ENCODE results near the gene TSC2.
"Not testable (repeated sequence)": the region's sequence is repeated elsewhere in the genome, so short reads cannot be mapped to it uniquely, and the experiment has no call there.

TSC2 gene

DNA sequence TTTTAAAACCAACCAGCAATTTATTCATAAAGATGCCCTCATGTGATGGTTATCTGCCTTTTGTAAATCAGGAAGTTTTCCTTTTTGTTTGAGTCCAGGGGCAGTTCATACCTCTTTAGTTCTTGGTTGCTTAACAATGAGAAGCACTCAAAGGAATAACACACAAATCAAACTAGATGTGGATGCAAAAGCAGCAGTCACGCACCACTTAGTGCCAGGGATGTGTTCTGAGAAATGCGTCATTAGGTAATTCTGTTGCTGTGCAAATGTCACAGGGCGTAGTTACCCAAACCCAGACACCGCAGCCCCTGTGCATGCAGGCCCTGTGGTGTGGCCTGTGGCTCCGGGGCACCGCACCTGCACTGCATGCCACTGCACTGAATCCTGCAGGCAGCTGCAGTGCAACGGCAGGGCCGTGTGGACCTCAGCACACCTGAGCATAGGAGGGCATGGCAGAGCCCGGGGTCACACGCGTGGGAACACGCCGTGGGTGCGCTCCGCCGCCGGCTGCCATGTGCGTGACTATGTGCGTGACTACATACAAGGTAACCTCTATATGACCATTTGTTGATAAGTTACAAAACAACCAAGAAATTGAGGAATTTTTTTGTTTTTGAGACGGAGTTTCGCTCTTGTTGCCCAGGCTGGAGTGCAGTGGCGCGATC is 48.3 kb downstream of the TSC2 start:
- TF ChIP-seq ZFX (IDR thresholded peaks at IDR 0.05) = no peak
- TF ChIP-seq, protein P1, sequence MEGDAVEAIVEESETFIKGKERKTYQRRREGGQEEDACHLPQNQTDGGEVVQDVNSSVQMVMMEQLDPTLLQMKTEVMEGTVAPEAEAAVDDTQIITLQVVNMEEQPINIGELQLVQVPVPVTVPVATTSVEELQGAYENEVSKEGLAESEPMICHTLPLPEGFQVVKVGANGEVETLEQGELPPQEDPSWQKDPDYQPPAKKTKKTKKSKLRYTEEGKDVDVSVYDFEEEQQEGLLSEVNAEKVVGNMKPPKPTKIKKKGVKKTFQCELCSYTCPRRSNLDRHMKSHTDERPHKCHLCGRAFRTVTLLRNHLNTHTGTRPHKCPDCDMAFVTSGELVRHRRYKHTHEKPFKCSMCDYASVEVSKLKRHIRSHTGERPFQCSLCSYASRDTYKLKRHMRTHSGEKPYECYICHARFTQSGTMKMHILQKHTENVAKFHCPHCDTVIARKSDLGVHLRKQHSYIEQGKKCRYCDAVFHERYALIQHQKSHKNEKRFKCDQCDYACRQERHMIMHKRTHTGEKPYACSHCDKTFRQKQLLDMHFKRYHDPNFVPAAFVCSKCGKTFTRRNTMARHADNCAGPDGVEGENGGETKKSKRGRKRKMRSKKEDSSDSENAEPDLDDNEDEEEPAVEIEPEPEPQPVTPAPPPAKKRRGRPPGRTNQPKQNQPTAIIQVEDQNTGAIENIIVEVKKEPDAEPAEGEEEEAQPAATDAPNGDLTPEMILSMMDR (conservative IDR thresholded peaks at IDR 0.05) = no peak
- H3K27ac ChIP-seq = no peak overlapping the region

DNA sequence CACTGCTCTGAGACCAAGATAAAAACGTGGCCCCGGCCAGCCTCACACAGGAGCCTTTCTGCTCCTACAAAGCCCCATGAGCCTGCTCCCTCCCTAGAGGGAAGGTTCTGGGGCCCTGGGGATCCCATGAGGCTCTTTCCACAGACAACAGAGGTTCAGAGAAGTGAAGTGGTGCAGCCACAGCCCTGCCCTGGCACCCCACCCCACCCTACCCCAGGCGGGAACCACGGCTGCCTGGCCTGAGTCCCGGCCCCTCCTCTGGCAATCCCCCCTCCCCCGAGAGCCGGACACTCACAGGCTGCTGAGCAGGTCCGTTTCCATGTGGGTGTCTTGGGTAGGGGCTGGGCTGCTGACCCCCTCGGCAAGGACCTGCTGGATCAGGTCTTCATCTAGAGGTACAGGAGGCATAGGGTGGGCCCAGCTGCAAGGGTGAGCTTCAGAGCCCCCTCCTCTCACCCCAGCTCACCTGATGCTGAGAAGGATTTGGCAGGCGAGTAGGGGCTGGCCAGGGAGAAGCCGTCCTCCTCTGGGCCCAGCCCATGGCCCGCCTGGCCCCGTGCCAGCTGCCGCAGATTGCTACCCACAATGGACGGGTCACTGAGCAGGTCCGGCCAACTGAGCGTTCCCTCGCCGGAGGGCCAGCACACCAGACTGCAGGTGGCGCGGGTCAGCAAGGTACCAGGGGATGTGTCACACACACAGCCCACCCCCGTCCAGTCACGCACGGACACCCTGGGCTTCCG is 49.2 kb downstream of the TSC2 start:
- no peak for TF ChIP-seq ZFX (IDR thresholded peaks at IDR 0.05)
- TF ChIP-seq, protein P1 (conservative IDR thresholded peaks at IDR 0.05) = no peak
- H3K27ac ChIP-seq = no peak overlapping the region

DNA sequence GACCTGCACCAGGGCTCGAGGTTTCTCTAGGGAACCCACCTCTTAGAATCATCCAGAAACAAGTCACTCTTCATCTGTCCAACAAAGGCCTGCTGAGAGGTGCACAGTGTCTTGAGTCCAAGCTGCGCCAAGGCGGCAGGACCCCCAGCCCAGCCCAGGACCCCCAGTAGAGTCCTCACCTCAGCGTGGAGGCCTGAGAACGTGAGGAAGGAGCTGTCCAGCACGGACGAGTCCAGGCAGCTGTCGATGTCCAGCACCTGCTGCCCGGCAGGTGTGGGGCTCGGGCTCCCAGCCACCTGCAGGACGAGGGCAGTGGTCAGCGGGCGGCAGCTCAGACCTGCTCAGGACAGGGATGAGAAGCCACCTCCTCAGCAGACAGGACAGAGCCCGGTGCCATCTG is 49.9 kb downstream of the TSC2 start:
- H3K27ac ChIP-seq = not testable (repeated sequence)

DNA sequence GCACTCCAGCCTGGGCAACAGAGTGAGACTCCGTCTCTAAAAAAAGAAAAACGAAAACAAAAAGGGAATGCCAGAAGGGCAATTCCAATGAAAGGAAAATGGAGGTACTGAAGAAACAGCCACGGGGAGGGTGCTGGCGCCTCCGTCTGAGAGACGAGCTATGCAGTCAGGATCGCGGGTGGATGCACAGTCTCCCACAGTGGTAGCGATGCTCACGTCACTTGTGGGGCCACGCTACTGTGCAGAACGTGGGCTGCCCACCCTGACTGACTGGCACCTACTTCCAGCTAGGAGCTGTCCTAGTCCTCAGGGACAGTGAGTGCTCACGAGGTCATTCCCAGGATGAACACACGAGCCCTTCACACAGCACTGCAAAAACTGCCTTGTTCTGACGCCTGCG is 53.8 kb downstream of the TSC2 start:
- not testable (repeated sequence) for H3K27ac ChIP-seq

DNA sequence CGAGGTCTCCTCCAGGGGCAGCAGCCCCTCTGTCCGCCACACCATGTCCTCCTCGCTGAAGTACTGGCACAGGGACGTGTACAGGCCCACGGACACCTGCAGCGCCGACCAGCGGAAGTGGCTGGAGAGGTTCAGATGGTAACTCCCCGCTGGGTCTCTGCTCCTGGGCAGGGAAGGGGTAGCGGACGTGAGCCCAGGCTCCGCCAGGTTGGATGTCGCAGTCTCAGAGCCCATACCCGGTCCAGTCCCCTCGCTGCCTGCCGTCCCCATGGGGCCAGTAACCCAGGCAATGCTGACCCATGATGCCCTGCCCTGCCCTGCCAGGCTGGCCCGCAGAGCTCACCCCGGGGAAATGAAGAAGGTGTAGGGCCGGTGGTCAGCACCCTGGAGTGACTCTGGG is 54.7 kb downstream of the TSC2 start:
- no peak for TF ChIP-seq ZFX (IDR thresholded peaks at IDR 0.05)
- TF ChIP-seq, protein P1 (conservative IDR thresholded peaks at IDR 0.05) = no peak
- H3K27ac ChIP-seq = no peak overlapping the region

DNA sequence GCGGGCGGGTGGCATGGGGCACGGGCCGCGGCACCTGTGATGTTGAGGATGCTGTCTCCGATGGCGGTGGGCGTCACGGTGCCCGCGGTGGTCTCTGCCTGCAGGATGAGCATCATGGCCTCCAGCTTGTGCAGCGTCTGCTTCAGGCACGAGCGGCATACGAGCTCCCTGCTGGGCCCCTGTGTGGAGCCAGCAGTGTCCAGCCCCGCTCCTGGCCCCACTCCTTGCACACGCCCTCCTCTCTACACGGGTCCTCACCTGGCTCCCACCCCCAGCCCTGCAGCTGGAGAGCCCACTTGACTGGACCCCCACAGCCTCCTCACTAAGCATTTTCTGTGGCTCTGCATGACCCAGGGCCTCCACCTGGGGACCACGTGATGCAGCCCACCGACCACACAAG is 56.7 kb downstream of the TSC2 start:
- not testable (repeated sequence) for H3K27ac ChIP-seq

DNA sequence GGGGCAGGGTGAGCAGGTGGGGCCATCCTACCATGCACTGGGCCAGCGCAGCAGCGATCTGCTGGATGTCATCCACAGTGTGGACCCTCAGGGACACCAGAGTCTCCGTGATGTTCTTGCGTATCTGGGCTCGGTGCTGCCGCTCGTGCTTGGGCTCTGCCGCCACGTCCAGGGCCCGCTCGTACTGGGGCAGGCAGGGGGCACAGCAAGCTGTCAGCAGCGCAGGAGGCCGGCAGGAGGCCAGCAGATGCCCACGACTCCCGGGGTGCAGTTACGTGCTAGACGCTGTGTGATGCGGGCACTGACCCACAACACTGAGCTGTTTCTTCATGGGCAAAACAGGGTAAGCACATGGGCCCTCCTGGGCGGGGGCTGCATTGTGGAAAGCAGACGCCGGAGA is 57.5 kb downstream of the TSC2 start:
- H3K27ac ChIP-seq = not testable (repeated sequence)

DNA sequence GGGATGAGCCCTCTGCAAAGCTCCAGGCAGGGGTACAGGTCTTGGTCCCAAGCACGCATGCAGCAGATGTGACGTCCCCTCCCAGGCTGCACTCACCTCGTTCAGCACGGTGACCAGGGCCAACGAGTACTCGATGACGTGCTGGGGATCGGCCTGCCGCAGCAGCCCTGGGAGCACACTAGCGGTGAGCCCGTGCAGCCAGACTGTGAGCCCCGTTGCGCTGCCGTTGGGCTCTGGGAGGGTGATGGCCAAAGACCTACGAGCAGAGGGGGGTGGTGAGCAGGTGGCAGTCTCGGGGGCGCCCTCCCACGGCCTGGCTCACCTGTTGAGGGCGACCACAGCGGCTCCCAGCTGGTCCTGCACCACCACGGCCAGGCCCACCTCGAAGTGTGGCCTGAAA is 58.0 kb downstream of the TSC2 start:
- not testable (repeated sequence) for H3K27ac ChIP-seq

DNA sequence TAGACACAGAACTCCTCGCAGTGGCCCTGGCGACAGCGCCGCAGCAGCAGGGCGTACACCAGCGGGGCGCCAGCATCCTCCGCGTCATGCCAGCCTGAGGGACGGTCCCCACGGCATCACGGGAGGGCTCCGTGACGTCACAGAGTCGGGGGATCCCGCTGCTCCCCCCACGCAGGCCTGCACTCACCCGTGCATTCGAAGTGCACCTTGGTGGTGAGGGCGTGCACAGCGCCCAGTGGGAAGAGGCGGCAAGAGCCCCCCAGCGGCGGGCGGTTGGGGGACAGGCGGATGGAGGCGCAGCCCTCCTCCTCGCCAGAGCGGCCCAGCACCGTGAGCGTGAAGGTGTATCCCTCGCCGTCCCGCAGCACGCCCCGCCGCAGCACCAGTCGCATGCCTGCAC is 58.4 kb downstream of the TSC2 start:
- not testable (repeated sequence) for H3K27ac ChIP-seq

DNA sequence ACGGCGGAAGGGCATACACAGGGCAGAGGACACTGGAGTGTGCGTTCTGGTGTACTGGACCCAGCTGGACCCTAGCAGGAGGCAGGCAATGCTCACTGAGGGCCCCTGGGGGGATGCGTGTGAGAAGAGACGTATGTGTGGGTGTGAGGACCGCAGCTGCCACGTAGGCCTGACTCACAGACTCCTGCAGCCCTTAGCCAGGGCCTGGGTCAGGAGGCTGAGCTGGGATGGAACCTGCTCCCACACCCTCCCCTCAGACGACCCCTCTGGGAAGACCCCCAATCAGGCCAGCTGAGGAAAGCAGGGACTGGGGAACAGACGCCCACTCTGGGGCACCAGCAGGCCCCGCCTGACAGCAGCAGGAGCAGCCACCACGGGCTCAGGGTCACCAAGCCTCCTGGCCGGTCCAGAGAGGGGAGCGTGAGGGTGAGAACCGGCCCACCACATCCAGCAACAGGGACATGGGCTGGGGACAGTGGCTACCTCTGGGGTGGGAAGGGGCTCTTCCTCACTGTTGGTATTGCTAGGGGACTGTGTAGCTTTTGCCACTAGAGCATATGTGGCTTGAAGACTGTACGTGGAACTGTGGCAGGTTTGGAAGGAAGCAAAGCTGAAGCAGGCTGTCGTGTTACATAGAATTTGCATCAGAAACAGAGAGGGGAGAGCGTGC is 59.5 kb downstream of the TSC2 start:
- not testable (repeated sequence) for H3K27ac ChIP-seq

DNA sequence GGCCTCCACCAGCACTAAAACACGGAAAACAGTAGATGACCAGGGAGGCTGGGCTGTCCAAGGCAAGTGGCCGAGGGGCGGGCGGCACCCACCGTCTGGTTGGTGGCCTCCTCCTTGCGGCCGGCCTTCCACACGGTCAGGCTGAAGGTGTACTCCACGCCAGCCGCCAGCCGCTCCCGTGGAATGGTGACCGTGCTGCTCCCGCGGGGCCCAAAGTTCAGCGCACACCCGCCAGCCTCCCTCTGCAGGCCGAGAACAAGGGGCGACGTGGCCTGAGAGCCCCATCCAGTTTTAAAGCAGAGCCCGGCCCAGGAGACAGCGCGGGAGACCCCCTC is 60.0 kb downstream of the TSC2 start:
- H3K27ac ChIP-seq = not testable (repeated sequence)

DNA sequence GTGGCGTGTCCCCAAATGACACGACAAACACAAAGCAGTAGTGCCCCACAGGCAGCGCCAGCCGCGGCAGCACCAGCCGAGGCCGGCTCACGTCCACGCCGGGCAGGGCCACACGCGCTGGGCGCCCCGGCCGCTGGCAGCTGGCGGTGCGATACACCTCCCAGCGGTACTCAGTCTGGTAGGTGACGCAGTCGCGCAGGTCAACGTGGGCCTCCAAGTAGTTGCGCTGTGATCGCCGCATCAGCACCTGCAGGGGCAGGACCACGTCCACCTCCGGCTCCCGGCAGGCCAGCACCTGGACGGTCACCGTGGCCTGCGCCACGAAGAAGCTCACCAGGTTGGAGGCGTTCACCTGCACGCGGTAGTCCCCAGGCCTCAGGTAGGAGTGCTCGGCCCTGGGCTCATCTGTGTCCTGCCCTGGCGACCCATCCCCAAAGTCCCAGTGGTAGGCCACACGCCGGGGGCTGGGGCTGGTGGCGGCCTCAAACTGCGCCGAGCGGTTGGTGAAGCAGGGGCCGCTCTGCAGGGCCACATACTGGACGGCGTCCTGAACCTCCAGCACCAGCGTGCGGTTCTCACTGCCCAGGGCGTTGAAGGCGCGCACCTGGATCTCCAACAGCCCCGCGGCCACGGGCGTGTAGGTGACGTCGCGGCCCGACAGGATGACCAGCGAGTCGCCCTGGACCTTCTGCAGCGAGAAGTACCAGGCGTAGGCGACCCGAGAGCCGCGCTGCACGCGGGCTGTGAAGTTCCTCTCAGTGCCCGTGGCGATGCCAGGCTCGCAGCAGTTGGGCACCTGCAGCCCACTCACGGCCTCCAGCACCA is 60.9 kb downstream of the TSC2 start:
- not testable (repeated sequence) for H3K27ac ChIP-seq

DNA sequence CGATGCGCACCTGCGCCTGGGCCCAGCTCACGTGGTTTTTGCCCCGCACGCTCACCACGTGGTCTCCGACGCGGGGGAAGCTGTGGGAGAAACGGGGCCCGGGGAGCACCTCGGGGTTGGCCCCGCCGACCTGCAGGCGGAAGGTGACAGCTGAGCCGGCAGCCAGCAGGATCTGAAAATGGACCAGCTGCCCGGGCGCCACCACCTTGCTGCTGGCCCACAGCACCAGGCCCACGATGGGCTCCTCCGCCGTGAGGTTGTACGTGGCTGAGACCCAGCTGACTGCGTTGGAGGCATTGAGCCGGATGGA is 61.4 kb downstream of the TSC2 start:
- H3K27ac ChIP-seq = not testable (repeated sequence)

DNA sequence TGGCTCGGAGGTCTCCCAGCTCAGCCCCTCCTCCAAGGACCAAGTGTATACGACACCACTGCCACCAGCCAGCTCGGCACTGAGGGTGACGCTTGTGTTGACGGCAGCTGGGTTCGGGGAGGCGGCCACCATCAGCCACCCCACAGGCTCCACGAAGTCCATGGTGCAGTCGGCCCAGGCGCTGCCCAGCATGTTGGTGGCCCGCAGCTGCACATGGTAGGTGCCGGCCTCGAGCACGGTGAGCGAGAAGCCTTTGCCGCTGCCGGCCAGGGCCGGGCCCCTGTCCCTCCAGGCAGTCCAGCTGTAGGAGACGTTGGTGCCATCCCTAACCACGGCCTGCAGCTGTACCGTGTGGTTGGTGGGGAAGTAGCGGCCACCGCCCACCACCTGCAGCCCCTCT is 62.1 kb downstream of the TSC2 start:
- H3K27ac ChIP-seq = not testable (repeated sequence)

DNA sequence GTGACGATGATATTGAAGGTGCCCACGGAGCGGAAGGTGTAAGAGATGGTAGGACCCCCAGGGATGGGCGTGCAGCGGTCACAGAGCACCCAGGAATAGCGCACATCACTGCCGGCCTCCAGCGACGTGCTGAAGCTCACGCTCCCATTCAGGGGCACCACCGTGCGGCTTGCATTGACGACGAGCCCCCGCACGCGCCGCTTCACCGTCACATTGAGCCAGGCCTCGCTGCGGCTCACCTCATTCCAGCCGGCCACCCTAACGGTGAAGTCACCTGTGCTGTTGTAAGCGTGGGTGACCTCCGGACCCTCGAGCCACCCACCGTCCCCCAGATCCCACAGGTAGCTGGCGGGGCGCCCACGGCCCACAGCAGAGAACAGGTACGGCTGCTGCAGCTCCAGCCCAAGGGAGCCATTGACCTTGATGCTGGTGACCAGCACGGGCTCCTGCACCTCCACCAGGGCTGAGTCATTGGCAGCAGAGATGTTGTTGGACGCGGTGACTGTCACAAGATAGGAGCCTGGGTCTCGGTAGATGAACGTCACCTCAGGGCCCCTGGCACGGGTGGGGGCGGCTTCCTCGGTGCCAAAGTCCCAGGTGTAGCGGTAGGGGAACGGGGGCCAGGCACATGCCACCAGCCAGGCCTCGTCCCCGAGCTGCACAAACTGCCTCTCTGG is 62.7 kb downstream of the TSC2 start:
- H3K27ac ChIP-seq = not testable (repeated sequence)

DNA sequence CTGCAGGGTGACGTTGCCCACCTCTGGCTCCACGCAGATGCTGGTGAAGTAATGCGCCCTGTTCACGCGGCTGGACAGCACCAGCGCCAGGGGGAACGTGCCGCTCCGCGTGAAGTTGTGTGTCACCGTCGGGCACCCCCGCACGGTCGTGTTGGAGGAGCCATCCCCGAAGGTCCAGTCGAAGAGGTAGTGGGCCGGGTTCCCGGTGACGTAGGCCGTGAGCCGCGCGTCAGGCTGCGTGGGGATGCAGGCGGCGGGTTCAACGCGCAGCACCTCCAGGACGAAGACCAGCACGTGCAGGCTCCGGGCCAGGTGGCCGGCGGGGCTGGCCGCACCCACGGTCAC is 63.2 kb downstream of the TSC2 start:
- H3K27ac ChIP-seq = not testable (repeated sequence)
